Neutrophil (primary cell): ENCODE measurements around the gene CACNG3.

Experiments
- H3K27ac ChIP-seq: fragments of 200-600 bp; sonication (generic); 2 replicates; pipeline ENCODE4 v1.5.1; 2016; ENCODE audit warnings: mild to moderate bottlenecking, moderate library complexity
- H3K27me3 ChIP-seq: fragments of 200-600 bp; sonication (generic); 2 replicates; pipeline ENCODE4 v1.6.0; 2016; ENCODE audit warnings: mild to moderate bottlenecking
- H3K36me3 ChIP-seq: fragments of 200-600 bp; sonication (generic); 2 replicates; pipeline ENCODE4 v1.5.1; 2017
- H3K4me1 ChIP-seq, 2 experiments: fragments of 200-600 bp in 1 of 2; sonication (generic) in 1 of 2; 1 replicate in 1 of 2; 2 replicates in 1 of 2; pipeline versions ENCODE4 v1.5.1 to v1.6.1; 2013 to 2016; ENCODE audit warnings: low read depth in 1 of 2, low read length in 1 of 2, mild to moderate bottlenecking in 1 of 2, moderate library complexity in 1 of 2; ENCODE audit not compliant: control insufficient read depth in 1 of 2, insufficient read depth in 1 of 2
- H3K4me3 ChIP-seq, 2 experiments: fragments of 200-600 bp in 1 of 2; sonication (generic) in 1 of 2; 1 replicate in 1 of 2; 2 replicates in 1 of 2; pipeline ENCODE4 v1.5.1; 2013 to 2016; ENCODE audit warnings: low read depth in 1 of 2, low read length in 1 of 2, mild to moderate bottlenecking in 1 of 2, moderate library complexity in 1 of 2
- H3K9me3 ChIP-seq: fragments of 200-600 bp; sonication (generic); 2 replicates; pipeline ENCODE4 v1.5.1; 2016
- TF ChIP-seq, protein P1 (sequence below): fragments of 200-600 bp; sonication (generic); IDR thresholded peaks from 2 replicates; pipeline ENCODE4 v1.5.1; 2016; ENCODE audit warnings: antibody characterized with exemption

CACNG3 gene

GRCh38 chr16:24353622-24354021, 97.5 kb downstream of the CACNG3 start:
- TF ChIP-seq, protein P1, sequence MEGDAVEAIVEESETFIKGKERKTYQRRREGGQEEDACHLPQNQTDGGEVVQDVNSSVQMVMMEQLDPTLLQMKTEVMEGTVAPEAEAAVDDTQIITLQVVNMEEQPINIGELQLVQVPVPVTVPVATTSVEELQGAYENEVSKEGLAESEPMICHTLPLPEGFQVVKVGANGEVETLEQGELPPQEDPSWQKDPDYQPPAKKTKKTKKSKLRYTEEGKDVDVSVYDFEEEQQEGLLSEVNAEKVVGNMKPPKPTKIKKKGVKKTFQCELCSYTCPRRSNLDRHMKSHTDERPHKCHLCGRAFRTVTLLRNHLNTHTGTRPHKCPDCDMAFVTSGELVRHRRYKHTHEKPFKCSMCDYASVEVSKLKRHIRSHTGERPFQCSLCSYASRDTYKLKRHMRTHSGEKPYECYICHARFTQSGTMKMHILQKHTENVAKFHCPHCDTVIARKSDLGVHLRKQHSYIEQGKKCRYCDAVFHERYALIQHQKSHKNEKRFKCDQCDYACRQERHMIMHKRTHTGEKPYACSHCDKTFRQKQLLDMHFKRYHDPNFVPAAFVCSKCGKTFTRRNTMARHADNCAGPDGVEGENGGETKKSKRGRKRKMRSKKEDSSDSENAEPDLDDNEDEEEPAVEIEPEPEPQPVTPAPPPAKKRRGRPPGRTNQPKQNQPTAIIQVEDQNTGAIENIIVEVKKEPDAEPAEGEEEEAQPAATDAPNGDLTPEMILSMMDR, result no peak
- H3K27ac ChIP-seq, result no peak overlapping the region
- no peaks in the 10 kb centered on the region for H3K4me1 ChIP-seq
- H3K4me3 ChIP-seq, result no peak overlapping the region
- H3K36me3 ChIP-seq, result no peaks in the 10 kb centered on the region
- H3K9me3 ChIP-seq, result no peaks in the 10 kb centered on the region
- no peaks in the 10 kb centered on the region for H3K27me3 ChIP-seq

- Histone ChIP-seq H3K27me3 (no peaks in the 10 kb centered on the region), H3K9me3 (no peaks in the 10 kb centered on the region), H3K4me1 (no peaks in the 10 kb centered on the region), H3K27ac (no peak overlapping the region), H3K4me3 (no peak overlapping the region), H3K36me3 (no peaks in the 10 kb centered on the region)
- TF ChIP-seq, protein P1, result no peak
Measured at GRCh38 chr16:24357511-24357910, 101.4 kb downstream of the CACNG3 start.

DNA sequence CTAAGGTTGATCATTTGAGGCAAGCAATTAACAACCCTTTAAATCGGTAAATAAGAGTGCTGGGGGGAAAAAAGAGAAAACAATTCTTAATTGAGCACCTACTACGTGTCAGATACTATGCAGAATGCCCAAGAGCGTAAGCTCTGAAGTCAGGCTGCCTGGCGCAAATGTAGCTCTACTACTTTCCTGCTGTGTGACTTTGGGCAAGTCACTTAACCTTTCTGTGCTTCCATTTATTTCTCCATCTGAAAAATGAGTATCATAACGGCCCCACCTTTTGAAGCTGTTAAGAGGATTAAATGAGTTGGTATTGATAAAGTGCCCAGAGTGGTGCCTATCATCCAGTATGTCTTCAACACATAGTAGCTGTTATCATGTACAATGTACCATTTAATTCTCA, 102.0 kb downstream of the CACNG3 start:
- TF ChIP-seq, protein P1, result no peak
- no peaks in the 10 kb centered on the region for H3K27me3 ChIP-seq
- no peaks in the 10 kb centered on the region for H3K9me3 ChIP-seq
- no peaks in the 10 kb centered on the region for H3K36me3 ChIP-seq
- H3K27ac ChIP-seq, result no peak overlapping the region
- no peak overlapping the region for H3K4me3 ChIP-seq
- H3K4me1 ChIP-seq, result no peaks in the 10 kb centered on the region

GRCh38 chr16:24359490-24359889, 103.4 kb downstream of the CACNG3 start:
- H3K4me1 ChIP-seq, result no peaks in the 10 kb centered on the region
- no peaks in the 10 kb centered on the region for H3K9me3 ChIP-seq
- TF ChIP-seq, protein P1, result no peak
- H3K27me3 ChIP-seq, result no peaks in the 10 kb centered on the region
- H3K36me3 ChIP-seq, result no peaks in the 10 kb centered on the region
- no peak overlapping the region for H3K4me3 ChIP-seq
- H3K27ac ChIP-seq, result no peak overlapping the region

- H3K36me3 ChIP-seq, result no peaks in the 10 kb centered on the region
- H3K4me1 ChIP-seq, result no peaks in the 10 kb centered on the region
- TF ChIP-seq, protein P1, result no peak
- no peak overlapping the region for H3K27ac ChIP-seq
- no peak overlapping the region for H3K4me3 ChIP-seq
- no peaks in the 10 kb centered on the region for H3K27me3 ChIP-seq
- H3K9me3 ChIP-seq, result no peaks in the 10 kb centered on the region
Measured at GRCh38 chr16:24360936-24361335, 104.8 kb downstream of the CACNG3 start.

DNA sequence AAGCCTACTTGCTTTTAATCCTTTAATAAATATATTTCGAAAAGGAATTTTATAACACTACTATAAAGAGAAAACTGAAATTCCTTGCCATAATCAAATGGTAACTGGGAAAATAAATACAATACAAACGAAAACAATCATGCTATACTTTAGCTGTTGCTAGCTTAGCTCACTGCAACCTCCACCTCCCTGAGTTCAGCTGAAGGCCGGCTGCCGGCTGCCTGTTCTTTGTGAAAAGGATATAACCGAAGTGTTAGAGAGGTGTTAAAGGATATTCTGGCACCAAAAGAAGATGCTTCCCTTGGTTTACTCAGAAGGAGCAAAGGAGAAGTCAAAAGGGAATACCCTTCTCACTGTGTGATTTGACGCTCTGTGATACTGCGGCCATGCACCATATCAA, 108.5 kb downstream of the CACNG3 start:
- no peaks in the 10 kb centered on the region for H3K4me1 ChIP-seq
- H3K36me3 ChIP-seq, result no peaks in the 10 kb centered on the region
- no peak overlapping the region for H3K27ac ChIP-seq
- no peaks in the 10 kb centered on the region for H3K9me3 ChIP-seq
- TF ChIP-seq, protein P1, result no peak
- no peaks in the 10 kb centered on the region for H3K27me3 ChIP-seq
- H3K4me3 ChIP-seq, result no peak overlapping the region
